Putamen (tissue), 1 donor: ENCODE results near the gene THBS1.

ENCODE experiments used
- DNase-seq: peaks from one replicate; pipeline ENCODE4 v3.0.0-alpha.2; 2016; ENCODE audit warnings: low spot score

The THBS1 gene

DNA sequence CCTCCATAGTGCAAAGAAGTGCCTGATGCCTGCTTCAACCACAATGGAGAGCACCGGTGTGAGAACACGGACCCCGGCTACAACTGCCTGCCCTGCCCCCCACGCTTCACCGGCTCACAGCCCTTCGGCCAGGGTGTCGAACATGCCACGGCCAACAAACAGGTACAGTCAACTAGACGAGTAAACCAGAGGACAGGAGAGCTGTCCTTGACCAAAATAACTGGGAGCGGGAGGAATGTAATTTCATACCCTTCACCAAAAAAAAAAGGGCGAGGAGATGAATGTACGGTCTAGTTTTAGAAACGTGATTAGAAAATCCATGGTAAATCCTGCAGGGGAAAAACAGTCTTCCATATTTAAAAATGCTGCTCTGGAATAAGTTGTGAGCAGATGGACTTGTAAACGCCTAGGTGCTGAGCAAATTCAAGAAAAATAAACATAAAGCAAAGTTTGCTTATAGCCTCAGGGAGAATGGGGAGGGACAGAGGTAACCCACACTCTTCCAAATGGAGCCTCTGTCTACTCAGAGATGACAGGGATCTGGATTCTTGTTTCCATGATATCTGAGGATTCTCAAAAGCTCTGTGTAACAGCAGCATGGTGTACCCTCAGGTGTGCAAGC, 8.4 kb downstream of the THBS1 start:
- DNase-seq: no peak

- DNase-seq: no peak
These were observed 9.2 kb downstream of the THBS1 start for GRCh38 chr15:39589815-39590644.

- no peak for DNase-seq
These were observed 10.4 kb downstream of the THBS1 start for GRCh38 chr15:39591141-39591895.

DNA sequence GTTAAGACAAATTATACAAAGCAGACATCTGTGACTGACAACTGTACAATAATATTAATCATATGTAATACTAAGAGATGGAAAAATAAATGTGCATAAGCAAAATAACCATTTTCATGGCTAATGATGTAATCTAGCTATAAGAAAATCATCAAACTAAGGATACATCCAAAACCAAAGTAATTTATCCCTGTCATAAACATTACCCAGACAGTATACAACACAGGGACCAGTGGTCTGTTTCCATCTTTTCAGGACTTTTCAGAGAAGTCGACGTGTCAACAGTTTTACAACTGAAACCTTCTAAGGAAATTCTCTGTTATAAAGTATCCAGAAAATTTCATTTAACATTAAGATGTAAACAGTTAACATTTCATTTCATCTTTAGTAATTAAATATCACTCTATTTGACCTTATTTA, 11.0 kb downstream of the THBS1 start:
- DNase-seq: no peak

DNA sequence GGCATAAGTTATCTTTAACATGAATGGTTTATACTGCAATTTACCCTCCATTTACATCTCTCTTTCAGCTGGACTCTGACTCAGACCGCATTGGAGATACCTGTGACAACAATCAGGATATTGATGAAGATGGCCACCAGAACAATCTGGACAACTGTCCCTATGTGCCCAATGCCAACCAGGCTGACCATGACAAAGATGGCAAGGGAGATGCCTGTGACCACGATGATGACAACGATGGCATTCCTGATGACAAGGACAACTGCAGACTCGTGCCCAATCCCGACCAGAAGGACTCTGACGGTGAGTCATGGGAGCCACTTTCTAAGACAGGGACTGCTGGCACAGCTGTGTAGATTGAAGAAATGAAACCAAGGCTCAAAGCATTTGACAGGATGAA, 11.6 kb downstream of the THBS1 start:
- no peak for DNase-seq

- no peak for DNase-seq
These were observed 12.3 kb downstream of the THBS1 start for GRCh38 chr15:39593071-39593655.

- no peak for DNase-seq
These were observed 13.0 kb downstream of the THBS1 start for GRCh38 chr15:39593656-39594445.

DNA sequence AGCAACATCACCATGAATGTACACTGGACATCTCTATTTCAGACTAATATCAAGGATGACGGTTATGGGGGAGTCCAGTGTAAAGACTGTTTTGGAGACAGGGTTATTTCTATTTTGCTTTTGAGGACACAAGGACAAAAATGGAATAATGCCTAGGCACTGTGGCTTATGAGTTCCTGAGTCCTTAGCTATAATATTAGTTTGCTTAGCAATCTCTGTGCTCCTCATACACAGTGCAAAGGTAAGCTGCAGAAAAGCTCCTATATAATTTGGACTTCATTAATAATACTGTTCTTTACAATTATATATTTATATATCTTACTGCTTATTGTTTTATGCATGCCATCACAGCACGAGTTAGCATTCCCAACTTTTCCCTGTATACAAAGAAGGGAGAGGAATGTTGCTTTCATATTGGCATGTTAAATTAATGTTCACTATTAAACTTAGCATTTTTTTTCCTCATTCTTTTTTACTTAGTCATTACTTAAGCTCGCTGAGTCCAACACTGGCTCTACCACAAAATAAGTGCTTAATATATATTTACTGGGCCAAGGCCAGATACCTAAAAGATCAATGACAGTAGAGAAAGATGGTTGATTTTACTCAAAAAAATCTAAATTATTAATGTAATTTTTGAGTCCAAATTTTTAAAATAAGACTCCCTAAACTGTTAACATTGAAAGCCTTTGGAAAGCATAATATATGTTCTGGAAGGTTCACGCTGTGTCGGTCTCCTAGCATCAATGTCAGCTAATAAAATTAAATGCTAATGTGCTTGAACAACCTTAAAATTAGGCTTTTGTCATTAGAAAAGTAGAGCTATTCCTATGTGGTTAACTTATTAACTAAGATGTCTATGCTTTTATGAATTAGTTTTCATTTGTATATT, 13.8 kb downstream of the THBS1 start:
- DNase-seq: no peak

GRCh38 chr15:39595338-39596221, 14.7 kb downstream of the THBS1 start:
- DNase-seq: no peak

DNA sequence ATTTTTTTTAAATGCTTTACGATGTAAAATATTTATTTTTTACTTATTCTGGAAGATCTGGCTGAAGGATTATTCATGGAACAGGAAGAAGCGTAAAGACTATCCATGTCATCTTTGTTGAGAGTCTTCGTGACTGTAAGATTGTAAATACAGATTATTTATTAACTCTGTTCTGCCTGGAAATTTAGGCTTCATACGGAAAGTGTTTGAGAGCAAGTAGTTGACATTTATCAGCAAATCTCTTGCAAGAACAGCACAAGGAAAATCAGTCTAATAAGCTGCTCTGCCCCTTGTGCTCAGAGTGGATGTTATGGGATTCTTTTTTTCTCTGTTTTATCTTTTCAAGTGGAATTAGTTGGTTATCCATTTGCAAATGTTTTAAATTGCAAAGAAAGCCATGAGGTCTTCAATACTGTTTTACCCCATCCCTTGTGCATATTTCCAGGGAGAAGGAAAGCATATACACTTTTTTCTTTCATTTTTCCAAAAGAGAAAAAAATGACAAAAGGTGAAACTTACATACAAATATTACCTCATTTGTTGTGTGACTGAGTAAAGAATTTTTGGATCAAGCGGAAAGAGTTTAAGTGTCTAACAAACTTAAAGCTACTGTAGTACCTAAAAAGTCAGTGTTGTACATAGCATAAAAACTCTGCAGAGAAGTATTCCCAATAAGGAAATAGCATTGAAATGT, 15.6 kb downstream of the THBS1 start:
- no peak for DNase-seq

DNA sequence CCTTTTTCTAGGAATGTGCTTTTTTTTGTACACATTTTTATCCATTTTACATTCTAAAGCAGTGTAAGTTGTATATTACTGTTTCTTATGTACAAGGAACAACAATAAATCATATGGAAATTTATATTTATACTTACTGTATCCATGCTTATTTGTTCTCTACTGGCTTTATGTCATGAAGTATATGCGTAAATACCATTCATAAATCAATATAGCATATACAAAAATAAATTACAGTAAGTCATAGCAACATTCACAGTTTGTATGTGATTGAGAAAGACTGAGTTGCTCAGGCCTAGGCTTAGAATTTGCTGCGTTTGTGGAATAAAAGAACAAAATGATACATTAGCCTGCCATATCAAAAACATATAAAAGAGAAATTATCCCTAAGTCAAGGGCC, 16.5 kb downstream of the THBS1 start:
- no peak for DNase-seq

- no peak for DNase-seq
These were observed 16.9 kb downstream of the THBS1 start for GRCh38 chr15:39597751-39598185.

GRCh38 chr15:39598186-39598850, 17.4 kb downstream of the THBS1 start:
- no peak for DNase-seq

DNA sequence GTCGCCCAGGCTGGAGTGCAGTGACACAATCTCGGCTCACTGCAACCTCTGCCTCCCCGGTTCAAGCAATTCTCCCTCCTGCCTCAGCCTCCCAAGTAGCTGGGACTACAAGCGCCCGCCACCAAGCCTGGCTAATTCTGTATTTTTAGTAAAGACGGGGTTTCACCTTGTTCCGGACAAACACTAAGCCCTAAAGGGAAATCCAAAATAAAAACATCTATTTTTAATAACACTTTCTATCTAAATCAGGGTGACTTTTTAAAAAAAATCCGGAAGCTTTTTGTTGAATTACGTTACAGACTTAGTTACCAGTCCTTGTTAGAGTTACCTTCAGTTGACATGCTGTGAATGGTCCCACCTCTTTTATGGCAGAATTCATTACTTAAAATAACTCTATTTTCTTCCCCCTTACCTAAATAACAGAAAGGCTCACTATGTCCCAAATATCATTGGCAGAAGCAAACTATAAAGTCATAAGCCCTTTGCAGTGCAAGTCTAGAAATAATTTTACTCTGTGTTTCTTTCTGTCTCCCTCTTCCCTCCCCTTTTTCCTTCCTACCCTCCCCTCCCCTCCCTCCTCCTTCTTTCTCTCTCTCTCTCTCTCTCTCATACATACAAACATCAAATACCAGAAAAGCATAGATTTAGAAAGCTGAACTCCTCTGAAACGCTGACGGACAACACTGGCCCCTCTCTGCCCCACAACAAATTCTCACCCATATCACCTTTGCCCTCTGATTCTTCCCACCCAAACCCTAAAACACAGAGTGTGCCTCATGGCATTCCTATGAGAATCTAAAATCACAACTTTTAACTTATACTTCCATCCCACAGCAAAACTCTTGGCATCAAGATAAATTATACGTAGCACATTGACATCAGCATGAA, 18.3 kb downstream of the THBS1 start:
- no peak for DNase-seq

- no peak for DNase-seq
These were observed 19.0 kb downstream of the THBS1 start for GRCh38 chr15:39599871-39600270.

DNA sequence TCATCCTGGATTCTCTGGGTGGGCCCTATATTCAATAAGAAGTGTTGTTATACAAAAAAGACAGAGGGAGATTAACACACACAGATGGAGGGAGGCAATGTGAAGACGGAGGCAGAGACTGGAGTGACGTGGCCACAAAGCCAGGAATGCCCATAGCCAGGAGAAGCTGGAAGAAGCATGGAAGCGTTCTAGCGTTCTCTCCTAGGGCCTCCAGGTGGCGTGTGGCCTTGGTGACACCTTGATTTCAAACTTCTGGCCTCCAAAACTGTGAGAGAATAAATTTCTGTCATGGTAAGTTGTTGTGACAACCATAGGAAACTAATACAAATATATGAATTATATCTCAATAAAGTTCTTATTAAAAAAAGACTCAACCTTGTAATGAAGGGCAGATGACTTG, 21.3 kb downstream of the THBS1 start:
- no peak for DNase-seq

DNA sequence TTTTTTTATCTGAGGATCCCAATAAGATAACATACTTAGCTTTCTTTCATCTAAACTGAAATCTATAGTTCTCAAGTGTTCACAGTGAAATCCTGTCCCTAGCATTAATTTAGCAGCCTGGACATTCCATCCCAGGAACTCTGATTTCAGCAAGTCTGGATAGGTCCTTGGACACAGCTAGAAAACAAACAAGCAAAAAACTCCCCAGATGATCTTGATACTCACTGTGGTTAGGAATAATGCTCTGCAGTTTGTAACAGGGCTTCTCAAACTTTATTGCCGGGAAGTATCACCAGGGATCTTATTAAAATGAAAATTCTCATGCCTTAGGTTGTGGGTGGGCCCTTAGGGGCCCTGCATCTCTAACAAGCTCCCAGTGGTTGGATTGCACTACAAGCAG, 24.3 kb downstream of the THBS1 start:
- no peak for DNase-seq
